K562 (cell line): ENCODE results near the gene SMNDC1. TPM values are rescaled to one million over a fixed set of nuclear protein-coding genes. Genes with fewer than 3 reads are reported as not detected.
"Not testable (repeated sequence)": the region's sequence is repeated elsewhere in the genome, so short reads cannot be mapped to it uniquely, and the experiment has no call there.

ENCODE experiments used
- ATAC-seq: fragments of 200-7000 bp; cut with Tn5 transposase; 3 replicates; pipeline ENCODE4 v1.9.1; 2020; ENCODE audit warnings: moderate library complexity
- BruUV-seq: library from RNA; stranded (reverse); fragments of 400-500 nt; replicated peaks from 2 replicates; lab custom pipeline; 2021; lab: Mats Ljungman, UMichigan
- CTCF ChIA-PET: fragments of 300-600 bp; formaldehyde crosslinking; extraction: SDS; loops from one replicate; lab custom pipeline; 2021; ENCODE audit warnings: low intra/inter-chr PET ratio; lab: Yijun Ruan, JAX
- POLR2A ChIA-PET: fragments of 300-600, 350-650 bp; sonication (Branson Sonifier 250); formaldehyde crosslinking; extraction: SDS; loops from one replicate; lab custom pipeline; 2021; ENCODE audit warnings: antibody characterized with exemption, inconsistent platforms; lab: Yijun Ruan, JAX
- DNase-seq, 4 experiments: peaks; one replicate each; pipeline versions ENCODE4 v3.0.0 to v3.0.0-alpha.2; 2011 to 2018; ENCODE audit warnings: low spot score in 3 of 4, mixed read lengths in 3 of 4; ENCODE audit errors: extremely low read depth in 1 of 4
- FAIRE-seq: peaks from 2 replicates; lab custom pipeline; 2011; peaks lifted over from hg19 to GRCh38; lab: Jason Lieb, UNC
- H2AFZ ChIP-seq: 2 replicates; pipeline ENCODE4 v1.6.0; 2011; ENCODE audit warnings: low read depth, low read length, control low read depth, inconsistent platforms
- H3K27ac ChIP-seq: fragments of 200-600 bp; 3 replicates; pipeline ENCODE4 v1.8.0; 2011; ENCODE audit warnings: low read depth, mild to moderate bottlenecking, control low read depth, inconsistent platforms, low read length, moderate library complexity, mixed read lengths; ENCODE audit errors: extremely low read depth
- H3K27me3 ChIP-seq, 2 experiments: fragments of 300-600 bp in 1 of 2; 2 replicates in 1 of 2; 3 replicates in 1 of 2; pipeline versions ENCODE4 v1.6.0 to v1.8.0; 2011; ENCODE audit warnings: inconsistent platforms in 2 of 2, low read length in 2 of 2, mild to moderate bottlenecking in 1 of 2, mixed read lengths in 1 of 2, moderate library complexity in 1 of 2; ENCODE audit not compliant: control insufficient read depth in 2 of 2, insufficient read depth in 2 of 2
- H3K36me3 ChIP-seq: fragments of 300-600 bp; 3 replicates; pipeline ENCODE4 v1.8.0; 2011; ENCODE audit warnings: mild to moderate bottlenecking, low read length, inconsistent platforms; ENCODE audit not compliant: control insufficient read depth, insufficient read depth
- H3K4me1 ChIP-seq, 2 experiments: fragments of 200-600 bp in 1 of 2; replicated peaks in 1 of 2; 2 replicates in 1 of 2; 3 replicates in 1 of 2; pipeline versions ENCODE4 v1.5.1 to v1.8.0; 2011; ENCODE audit warnings: inconsistent platforms in 2 of 2, low read length in 2 of 2, mild to moderate bottlenecking in 1 of 2, mixed read lengths in 1 of 2, moderate library complexity in 1 of 2; ENCODE audit not compliant: control insufficient read depth in 2 of 2, insufficient read depth in 2 of 2
- H3K4me2 ChIP-seq: 2 replicates; pipeline ENCODE4 v1.6.1; 2011; ENCODE audit warnings: low read length, control low read depth, inconsistent platforms, mixed read lengths; ENCODE audit not compliant: insufficient read depth
- H3K4me3 ChIP-seq: fragments of 200-600 bp; sonication (generic), shearing (Covaris generic); 2 replicates; pipeline ENCODE4 v1.5.1; 2016; ENCODE audit warnings: control low read depth, inconsistent platforms
- H3K79me2 ChIP-seq: fragments of 200-600 bp; 3 replicates; pipeline ENCODE4 v1.8.0; 2011; ENCODE audit warnings: low read length, inconsistent platforms; ENCODE audit not compliant: control insufficient read depth, insufficient read depth
- H3K9ac ChIP-seq, 2 experiments: 2 replicates each; pipeline versions ENCODE4 v1.6.0 to v1.6.1; 2011; ENCODE audit warnings: low read depth in 2 of 2, low read length in 2 of 2, control low read depth in 1 of 2, inconsistent platforms in 1 of 2, mild to moderate bottlenecking in 1 of 2, mixed read lengths in 1 of 2; ENCODE audit not compliant: insufficient read depth in 1 of 2
- H3K9me1 ChIP-seq: one replicate; pipeline ENCODE4 v1.6.0; 2011; ENCODE audit warnings: inconsistent platforms, mild to moderate bottlenecking, low read length, moderate library complexity; ENCODE audit not compliant: control insufficient read depth, insufficient read depth
- H3K9me3 ChIP-seq: replicated peaks from 2 replicates; pipeline ENCODE4 v1.5.1; 2011; ENCODE audit warnings: low read depth, low read length, inconsistent platforms; ENCODE audit not compliant: control insufficient read depth, insufficient read depth
- H4K20me1 ChIP-seq: replicated peaks from 2 replicates; pipeline ENCODE4 v1.6.1; 2011; ENCODE audit warnings: low read length, inconsistent platforms, mixed read lengths; ENCODE audit not compliant: control insufficient read depth, insufficient read depth
- BCOR ChIP-seq: fragments of 450-650 bp; IDR thresholded peaks from 2 replicates; pipeline ENCODE4 v1.6.1; 2016
- POLR2A ChIP-seq: fragments of 450-650 bp; conservative IDR thresholded peaks from 2 replicates; pipeline ENCODE4 v1.6.1; 2016
- ZNF644 ChIP-seq: fragments of 200-800 bp; sonication (Bioruptor generic); IDR thresholded peaks from 2 replicates; pipeline ENCODE4 v1.6.1; 2016; ENCODE audit warnings: low read depth, missing genetic modification characterization, missing compliant biosample characterization
- WGBS: fragments of 100-300 bp; shearing (Covaris generic); methylation state at CpG from one replicate; pipeline ENCODE4 v1.1.6; 2016; ENCODE audit warnings: low coverage, mixed read lengths; ENCODE audit not compliant: insufficient coverage; ENCODE audit errors: missing lambda C conversion rate; 5-methylcytosine and 5-hydroxymethylcytosine counted together
- in situ Hi-C: fragments of 300-500 bp; cut with MboI; formaldehyde crosslinking; loops from 4 replicates; pipeline ENCODE4 v1.15.0; 2018; ENCODE audit warnings: inconsistent platforms, mixed read lengths
- intact Hi-C: fragments of 100-400 bp; cut with micrococcal nuclease; formaldehyde crosslinking; loops from 2 replicates; pipeline ENCODE4 v1.14.2; 2022
- polyA plus RNA-seq, 8 experiments: library from polyadenylated mRNA; depleted of rRNA in 4 of 8; stranded (reverse) in 5 of 8; unstranded in 3 of 8; fragments of >200 nt; fragmentation: Nextera tagmentation in 2 of 8; fragmentation: Illumina TruSeq in 1 of 8; extraction: Ambion mirVana in 2 of 8; extraction: Trizol in 1 of 8; gene quantifications; 2 replicates each; pipeline versions ENCODE4 v1.2.1 to v1.2.3, GENCODE V29; 2011 to 2014; ENCODE audit warnings: inconsistent platforms in 1 of 8, missing spikeins in 1 of 8
- total RNA-seq, 7 experiments: library from RNA; depleted of rRNA in 6 of 7; stranded (reverse); fragments of >200 nt in 6 of 7; fragmentation: Illumina TruSeq in 2 of 7; extraction: Trizol in 2 of 7; gene quantifications; 2 replicates each; pipeline versions ENCODE4 v1.2.1 to v1.2.3, GENCODE V29; 2011 to 2021; ENCODE audit warnings: low replicate concordance in 1 of 7
- TF ChIP-seq, protein P1 (sequence below): sonication (generic); formaldehyde crosslinking; IDR thresholded peaks from 2 replicates; pipeline ENCODE4 v1.8.0; 2022; ENCODE audit warnings: mild to moderate bottlenecking, low read depth, missing genetic modification reagents

SMNDC1 gene
- total and polyA plus RNA-seq, 9 of the 15 experiments (the other 6 are each of a cell fraction or from before 2014, with no cell fraction given): 6.8 to 35.8 (median 12.3) TPM

GRCh38 chr10:110252151-110252550 lies 52.6 kb downstream of the SMNDC1 start (continued):
- TF ChIP-seq, protein P1, sequence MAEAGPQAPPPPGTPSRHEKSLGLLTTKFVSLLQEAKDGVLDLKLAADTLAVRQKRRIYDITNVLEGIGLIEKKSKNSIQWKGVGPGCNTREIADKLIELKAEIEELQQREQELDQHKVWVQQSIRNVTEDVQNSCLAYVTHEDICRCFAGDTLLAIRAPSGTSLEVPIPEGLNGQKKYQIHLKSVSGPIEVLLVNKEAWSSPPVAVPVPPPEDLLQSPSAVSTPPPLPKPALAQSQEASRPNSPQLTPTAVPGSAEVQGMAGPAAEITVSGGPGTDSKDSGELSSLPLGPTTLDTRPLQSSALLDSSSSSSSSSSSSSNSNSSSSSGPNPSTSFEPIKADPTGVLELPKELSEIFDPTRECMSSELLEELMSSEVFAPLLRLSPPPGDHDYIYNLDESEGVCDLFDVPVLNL: no peak
- TF ChIP-seq ZNF644 (no peak), BCOR (no peak), POLR2A (no peak)

- H3K9me1 ChIP-seq, H2AFZ ChIP-seq, H3K79me2 ChIP-seq, H3K9me3 ChIP-seq, DNase-seq, H4K20me1 ChIP-seq, BruUV-seq, H3K4me1 ChIP-seq, H3K4me2 ChIP-seq, H3K27me3 ChIP-seq, ATAC-seq, H3K4me3 ChIP-seq, in situ Hi-C loops, H3K27ac ChIP-seq, H3K9ac ChIP-seq, intact Hi-C loops, CTCF ChIA-PET: not testable (repeated sequence)
- peak; percentile 66 for FAIRE-seq
- POLR2A ChIA-PET: interaction anchor here (0.8 kb wide), 1 partner anchor 29 kb away, joined by 3 read pairs; no protein-coding TSS in a partner anchor
- 78% methylated on average over 1 of the region's 1 CpG for WGBS
- H3K36me3 ChIP-seq: peaks cover 13% of the 10 kb centered on the region; the same call in 2 of the 3 replicates
Measured at GRCh38 chr10:110251392-110251791, 53.3 kb downstream of the SMNDC1 start.

GRCh38 chr10:110249489-110249888 lies 55.2 kb downstream of the SMNDC1 start:
- H3K9me3 ChIP-seq, H3K27ac ChIP-seq, H3K4me2 ChIP-seq, CTCF ChIA-PET, H3K4me1 ChIP-seq, ATAC-seq, intact Hi-C loops, H2AFZ ChIP-seq, H3K4me3 ChIP-seq, H3K27me3 ChIP-seq, FAIRE-seq, DNase-seq, BruUV-seq, H4K20me1 ChIP-seq, H3K9me1 ChIP-seq, in situ Hi-C loops, H3K79me2 ChIP-seq, H3K9ac ChIP-seq: not testable (repeated sequence)
- peaks cover 17% of the 10 kb centered on the region; the same call in 2 of the 3 replicates for H3K36me3 ChIP-seq
- no CpG with 5 or more reads among the region's 1 CpG for WGBS
- POLR2A ChIA-PET: interaction anchor here (0.8 to 1.0 kb wide), 2 partner anchors 8 to 78 kb away, joined by 3 read pairs; no protein-coding TSS in a partner anchor
